ENCODE results near the gene ATP8A2.

- TF ChIP-seq, protein P1, sequence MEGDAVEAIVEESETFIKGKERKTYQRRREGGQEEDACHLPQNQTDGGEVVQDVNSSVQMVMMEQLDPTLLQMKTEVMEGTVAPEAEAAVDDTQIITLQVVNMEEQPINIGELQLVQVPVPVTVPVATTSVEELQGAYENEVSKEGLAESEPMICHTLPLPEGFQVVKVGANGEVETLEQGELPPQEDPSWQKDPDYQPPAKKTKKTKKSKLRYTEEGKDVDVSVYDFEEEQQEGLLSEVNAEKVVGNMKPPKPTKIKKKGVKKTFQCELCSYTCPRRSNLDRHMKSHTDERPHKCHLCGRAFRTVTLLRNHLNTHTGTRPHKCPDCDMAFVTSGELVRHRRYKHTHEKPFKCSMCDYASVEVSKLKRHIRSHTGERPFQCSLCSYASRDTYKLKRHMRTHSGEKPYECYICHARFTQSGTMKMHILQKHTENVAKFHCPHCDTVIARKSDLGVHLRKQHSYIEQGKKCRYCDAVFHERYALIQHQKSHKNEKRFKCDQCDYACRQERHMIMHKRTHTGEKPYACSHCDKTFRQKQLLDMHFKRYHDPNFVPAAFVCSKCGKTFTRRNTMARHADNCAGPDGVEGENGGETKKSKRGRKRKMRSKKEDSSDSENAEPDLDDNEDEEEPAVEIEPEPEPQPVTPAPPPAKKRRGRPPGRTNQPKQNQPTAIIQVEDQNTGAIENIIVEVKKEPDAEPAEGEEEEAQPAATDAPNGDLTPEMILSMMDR (IDR thresholded peaks at IDR 0.05), result no peak
- TF ChIP-seq POLR2A (IDR thresholded peaks at IDR 0.05), result no peak
These were observed 372.4 kb downstream of the ATP8A2 start for GRCh38 chr13:25744178-25744577.
